NAMALWA (cell line): ENCODE measurements around the gene GALC.

Experiments used
- DNase-seq: peaks from one replicate; pipeline ENCODE4 v3.0.0-alpha.2; 2015; ENCODE audit warnings: low spot score

GALC gene

GRCh38 chr14:87955501-87955900 is 37.5 kb downstream of the GALC start:
- DNase-seq: no peak

DNA sequence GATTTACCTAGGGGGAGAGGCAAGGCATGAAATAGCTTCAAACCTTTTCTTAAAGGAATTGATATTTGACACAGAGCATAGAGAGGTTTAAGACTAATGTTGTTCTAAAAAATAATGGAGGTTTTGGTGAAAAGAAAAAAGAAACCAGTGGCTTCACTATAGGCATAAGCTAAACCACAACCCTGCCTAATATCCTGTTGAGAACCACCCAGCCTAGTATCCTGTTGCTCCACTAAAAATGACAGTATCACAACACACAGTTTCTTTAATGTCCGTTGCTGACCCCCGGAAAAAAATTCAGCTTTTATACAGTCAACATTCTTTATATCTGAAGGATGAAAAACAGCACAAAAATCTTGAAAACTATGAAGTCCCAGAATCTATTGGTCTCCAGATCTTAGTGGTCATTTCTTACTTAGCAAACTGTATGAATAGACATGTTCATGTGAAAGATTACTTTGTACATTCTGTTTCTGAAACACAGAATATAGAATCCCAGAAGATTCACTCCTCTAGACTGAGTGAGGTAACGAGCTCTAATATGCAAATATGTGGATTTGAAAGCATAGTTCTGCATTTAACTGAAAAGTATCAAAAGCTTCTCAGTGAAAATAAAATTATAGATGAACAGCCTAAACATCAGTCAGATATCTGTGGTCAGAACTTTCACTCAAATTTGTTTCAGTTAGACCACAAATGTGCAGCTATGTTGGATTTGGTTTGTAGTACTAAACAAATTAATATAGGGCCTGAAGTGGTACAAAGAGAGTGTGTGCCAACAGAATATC is 40.5 kb downstream of the GALC start:
- DNase-seq: peak; percentile 7

- peak; percentile 62 for DNase-seq
Measured at GRCh38 chr14:87944987-87945604, 47.9 kb downstream of the GALC start.

DNA sequence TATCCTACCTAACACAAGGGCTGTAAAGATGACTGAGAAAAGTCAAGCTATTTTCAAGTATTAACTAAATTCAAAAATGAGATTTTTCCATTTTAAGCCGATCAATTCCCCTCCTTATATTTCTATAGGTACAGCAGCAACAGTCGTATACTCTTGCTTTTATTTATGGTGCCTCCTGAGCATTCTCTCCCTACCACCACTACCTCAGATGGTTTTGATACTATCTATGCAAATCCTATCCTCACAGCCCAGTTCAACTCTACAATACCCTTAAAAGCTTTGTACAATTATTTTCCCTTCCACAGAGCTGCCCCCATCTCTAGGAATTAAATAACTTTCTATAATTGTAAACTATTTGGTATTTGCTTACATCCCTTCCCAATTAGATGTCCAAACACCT is 52.1 kb downstream of the GALC start:
- no peak for DNase-seq

DNA sequence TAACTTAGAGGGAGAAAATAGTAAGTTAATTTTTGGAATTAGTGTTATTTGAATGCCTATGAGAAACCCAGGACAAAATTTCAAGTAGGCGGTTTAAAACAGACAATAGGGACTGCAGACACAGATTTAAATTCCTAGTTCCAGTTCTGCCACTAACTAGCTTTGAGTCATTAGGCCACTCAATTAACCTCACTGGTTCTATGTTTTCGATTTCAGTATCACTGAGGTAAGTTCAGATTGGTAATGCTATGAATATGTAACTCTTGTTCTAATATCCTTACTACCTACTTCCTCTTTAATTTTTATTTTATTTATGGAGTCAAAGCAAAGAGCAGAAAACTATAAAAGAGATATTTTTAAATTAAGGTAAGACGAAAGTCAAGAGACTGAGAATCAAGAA is 52.6 kb downstream of the GALC start:
- DNase-seq: no peak

GRCh38 chr14:87935886-87936285 is 57.1 kb downstream of the GALC start:
- DNase-seq: no peak

- DNase-seq: no peak
Measured at GRCh38 chr14:87935081-87935828, 57.7 kb downstream of the GALC start.

DNA sequence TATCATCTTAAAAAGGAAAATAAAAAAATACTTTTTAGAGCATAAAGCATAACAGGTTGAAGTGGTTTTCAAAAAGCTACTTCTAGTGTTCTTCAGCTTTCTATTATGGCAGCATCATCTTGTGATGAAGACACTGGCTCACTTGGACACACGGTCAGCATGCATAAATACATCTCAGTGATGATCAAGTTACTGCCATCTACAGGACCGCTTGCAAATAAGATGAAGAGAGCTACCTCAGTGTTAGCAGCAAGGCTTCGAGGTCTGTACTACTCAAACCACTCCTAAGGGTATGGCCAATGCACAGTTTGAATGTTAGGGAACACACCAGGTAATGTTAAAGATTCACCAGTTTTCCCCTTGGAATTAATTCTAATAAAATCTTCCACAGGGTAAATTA is 58.8 kb downstream of the GALC start:
- DNase-seq: peak; percentile 7

GRCh38 chr14:87916886-87917275 is 76.1 kb downstream of the GALC start:
- DNase-seq: no peak

DNA sequence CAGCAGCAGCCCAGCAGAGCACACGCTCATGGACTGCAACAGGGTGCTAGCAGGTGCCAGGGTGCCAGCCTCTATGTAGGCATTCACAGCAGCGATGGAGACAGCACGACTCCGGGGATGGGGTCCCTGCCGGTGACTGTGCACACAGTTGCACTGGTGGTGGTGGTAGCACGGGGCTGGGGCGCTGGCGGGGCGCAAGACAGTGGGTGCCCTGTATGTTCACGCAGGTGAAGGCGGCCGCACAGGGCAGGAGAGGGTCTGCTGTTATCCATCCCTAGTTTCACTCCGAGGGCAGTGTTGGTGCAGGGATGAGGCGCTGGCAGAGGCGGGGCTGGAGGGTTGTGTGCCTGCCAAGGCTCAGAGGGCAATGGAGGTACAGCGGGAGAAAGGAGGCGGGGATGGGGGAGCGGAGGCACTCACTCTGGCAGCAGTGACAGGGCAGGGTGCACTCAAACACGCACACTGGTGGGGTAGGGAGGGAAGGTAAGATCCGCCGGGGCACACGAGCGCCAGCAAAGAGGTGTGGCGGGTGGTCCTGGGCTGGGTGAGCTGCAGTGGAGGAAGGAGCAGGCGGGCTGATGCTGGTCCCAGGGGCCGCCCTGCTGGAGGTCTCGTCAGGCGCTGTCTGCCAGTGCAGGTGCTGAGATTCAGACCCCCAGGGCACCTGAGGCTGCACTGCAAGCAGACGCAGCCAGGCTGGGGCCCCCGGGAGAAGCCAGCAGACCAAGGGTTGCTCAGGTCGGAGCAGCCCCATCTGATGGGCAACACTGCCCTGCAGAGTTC is 76.7 kb downstream of the GALC start:
- DNase-seq: no peak

GRCh38 chr14:87908550-87908949 is 84.4 kb downstream of the GALC start:
- no peak for DNase-seq

DNA sequence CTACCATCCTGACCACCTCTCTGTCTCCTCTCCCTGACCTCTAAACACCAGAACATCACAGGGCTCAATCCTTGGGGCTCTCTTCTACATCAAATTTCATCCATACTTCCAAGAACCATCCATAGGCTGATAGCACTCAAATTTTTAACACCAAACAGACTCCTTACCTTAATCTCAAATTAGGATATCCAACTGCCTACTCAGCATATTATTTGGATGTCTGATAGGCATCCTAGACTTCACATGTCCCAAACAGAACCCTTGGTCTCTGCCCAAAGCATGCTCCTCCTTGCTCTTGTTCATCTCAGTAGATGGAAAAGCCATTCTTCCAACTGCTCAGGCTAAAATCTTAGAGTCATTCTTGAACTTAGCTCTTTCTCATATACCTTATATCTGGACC is 91.3 kb downstream of the GALC start:
- no peak for DNase-seq

DNA sequence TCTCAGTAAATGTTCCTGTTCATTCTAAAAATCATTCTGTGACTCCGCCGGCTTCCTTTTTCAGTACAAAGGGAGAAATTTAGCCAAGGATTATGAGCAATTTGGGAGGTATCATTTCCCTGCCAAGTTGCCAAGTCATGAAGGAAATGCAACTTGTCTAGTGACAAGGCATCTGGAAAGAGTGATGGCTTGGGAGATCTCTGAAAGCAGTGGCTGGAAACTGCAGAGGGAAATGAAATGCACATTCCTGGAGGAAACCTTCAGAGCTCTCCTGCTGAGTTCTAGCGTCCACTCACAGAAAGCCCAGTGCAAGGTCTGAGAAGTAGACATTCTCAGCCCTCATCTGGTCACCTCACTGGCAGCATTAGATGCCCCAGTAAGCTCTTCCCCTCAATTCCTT is 91.7 kb downstream of the GALC start:
- DNase-seq: no peak

DNA sequence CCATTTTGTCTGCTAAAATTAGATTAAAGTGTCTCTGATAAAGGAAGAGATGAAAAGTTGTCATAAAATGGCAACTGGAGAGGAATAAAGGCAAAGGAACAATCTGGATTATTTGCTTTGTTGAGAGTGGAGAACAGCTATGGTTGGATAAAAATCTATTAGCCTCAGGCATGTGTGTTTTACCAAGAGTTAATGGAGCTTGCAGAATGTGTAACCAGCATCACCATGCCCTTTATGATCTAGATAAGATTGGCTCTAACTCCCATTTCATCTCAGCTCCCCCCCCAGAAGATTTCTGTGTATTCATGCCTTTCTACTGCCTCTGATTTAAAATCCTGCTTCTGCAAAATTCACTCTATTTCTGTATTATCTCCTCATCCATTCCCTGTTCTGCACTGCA is 93.8 kb downstream of the GALC start:
- DNase-seq: no peak

- no peak for DNase-seq
Measured at GRCh38 chr14:87898301-87898700, 94.7 kb downstream of the GALC start.

DNA sequence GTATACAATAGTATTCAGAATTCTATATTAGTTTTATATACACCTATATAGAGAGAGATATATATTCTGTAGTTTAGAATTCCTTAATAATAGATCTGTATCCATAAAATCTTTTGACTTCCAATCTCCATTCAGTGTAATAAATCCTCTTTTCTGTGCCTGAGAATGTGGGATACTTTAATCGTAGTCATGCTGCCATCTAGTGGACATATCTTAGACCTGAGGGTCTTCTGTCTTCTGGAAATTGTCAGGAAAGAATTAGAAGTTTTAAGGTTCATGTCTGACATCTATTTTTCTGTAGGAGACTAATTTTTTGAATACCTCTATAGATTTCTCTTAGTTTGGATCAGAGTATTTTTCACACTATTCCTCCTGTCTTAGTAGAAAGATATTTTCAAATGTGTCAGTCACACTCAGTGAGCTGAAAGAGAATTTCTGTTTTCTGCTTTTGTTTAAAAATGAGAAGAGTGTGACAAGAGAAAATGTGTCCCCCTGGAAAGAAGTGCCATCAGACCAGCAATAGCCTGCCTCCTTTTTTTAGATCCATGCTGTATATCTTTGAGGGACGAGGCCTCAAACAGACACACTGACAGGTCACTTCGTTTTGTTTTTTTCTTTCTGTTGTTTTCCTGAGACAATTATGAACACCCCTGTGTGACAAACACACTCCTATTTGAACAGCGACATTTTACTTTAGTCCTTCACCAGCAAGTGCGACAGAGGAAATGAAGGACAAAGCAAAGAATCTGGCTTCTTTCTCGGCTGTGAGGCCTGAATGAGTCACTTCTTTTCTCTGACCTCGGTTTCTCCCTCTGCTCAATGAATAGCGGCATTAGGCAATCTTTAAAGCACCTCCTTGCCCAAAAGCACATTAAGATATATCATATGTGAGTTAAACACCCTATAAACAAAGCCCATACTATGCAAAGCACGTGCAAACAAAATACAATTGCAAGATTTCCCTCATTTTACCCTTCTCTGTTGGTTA is 96.3 kb downstream of the GALC start:
- DNase-seq: peak; percentile 59

GRCh38 chr14:87894920-87895319 is 98.1 kb downstream of the GALC start:
- no peak for DNase-seq

DNA sequence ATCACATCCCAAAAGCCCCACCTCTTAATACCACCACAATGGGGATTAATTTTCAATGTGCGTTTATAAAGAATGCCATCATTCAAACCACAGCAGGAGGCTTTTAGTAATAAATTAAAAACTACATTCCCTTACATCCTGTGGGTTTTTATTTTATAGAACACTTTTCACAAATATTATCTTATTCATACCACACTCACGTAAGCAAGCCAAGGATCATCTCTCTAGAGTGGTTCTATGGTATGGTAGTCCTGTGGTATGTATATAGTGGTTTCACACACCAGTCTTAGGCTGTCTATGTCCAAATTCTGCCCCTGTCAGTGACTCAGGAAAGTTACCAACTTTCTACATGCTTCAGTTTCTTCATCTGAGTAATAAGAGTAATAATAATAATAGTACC is 100.2 kb downstream of the GALC start:
- no peak for DNase-seq

DNA sequence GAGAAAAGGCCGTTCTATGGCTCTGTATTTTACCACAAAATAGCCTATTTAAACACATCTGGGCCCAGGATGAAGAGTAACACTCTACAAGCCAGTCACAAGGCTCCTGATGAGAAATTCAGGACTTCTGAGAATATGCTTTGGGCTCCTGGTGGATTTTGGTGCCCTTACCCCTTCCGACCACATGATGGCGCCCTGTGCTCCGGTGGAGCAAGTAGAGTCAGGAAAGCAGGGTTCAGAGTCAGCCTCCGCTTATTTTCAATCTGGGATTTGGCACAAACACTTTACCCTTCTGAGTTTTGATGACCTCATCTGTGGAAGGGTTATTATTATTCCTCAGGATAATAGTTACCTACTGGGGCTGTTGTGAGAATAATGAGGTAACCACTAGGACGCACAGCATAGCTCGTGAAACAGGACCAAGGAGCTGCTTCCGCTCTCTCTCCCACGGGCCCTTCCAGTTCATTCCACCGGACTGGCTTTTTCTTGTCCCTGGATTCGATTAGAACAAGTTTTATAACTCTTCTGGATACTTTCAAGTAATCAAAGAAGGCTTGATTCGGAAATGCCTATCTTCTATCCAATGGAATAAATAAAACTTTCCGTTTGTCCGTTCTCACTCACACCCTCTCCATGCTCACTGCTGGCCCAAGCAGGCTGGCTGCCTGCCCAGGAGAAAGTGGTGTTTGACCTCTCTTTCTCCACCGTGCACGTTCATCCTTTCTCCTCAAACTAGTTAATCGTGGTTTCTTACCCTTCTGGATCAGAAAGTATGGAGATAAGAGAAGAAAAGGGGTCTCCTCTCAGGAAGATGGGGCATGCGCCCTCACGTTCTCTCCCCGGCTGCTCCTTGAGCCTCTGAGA is 104.6 kb downstream of the GALC start:
- DNase-seq: peak; percentile 52

DNA sequence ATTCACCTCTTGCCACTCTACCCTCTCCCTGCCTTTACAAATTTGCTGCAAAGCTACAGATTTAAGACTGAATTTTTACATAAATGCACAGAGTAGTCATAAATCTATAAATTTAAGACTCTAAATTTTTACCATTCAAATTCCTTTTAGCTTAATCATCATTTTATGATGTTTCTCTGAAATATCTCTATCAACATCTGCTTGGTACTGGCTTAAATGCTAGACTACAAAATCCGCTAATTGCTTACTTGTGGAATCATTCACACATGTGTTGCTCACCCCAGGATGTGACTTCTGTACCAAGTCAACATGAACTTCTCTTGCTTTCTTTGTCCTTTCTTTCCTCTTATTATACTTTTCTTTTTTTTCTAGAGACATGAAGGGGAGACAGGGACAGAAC is 109.2 kb downstream of the GALC start:
- no peak for DNase-seq
